HG03175 (cell line): ENCODE results near the gene CHI3L1.

Experiments
- ATAC-seq: cut with Tn5 transposase; IDR thresholded peaks from one replicate; pipeline ENCODE4 v1.9.1; 2021; ENCODE audit warnings: mild to moderate bottlenecking, moderate library complexity; ENCODE audit not compliant: unreplicated experiment

Gene CHI3L1

DNA sequence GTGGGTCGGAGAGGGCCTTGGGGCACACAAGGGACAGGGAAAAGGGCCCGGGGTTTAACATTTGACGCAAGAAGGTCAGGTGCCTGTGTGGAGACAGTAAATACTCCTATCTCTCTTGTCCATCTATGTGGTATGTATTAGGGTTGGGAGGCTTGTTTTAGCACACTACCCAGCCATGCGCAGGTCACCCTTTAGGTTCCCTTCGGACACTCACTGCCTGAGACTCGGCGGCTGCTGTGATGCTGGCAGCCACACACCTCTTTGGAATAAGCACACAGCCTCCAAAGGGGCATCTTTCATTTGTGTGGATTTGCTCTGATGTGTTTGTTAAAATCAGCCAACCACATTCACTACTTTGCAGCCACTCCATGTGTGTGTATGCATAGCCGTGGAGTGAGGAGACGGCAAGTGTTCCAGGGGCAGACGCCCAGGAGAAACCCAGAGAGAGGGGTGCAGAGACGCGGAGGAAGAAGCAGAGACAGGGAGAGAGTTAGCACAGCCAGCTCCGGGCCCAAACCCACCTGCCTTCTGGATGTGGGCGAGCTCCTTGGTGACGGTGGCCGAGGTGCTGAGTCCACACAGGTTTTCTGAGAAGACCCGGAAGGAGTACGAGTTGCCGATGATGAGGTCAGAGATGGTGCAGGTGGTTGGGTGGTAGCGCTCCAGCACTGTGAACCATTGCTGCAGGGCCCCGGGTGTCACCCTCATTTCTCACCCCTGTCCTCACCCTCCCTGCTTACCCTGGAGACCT lies 16.6 kb downstream of the CHI3L1 start:
- ATAC-seq = no peak

DNA sequence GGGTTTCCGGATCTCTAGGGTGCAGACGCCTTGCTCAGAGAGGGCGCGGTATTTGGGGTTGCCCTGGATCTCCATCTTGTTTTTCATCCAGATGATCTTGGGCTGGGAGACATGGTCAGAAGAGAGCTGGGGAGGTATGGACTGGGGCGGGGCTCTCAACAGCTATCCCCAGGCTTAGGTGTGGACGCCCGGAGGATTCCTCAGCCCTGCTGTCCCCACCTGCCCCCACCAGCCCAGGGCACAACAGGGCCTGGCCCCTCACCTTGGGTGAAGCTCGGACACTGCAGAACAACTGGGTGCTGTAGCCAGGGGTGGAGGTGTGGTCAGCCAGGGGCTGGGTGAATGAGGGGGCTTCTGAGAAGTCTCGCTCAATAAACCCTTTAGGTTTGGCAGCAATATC lies 17.5 kb downstream of the CHI3L1 start:
- no peak for ATAC-seq

DNA sequence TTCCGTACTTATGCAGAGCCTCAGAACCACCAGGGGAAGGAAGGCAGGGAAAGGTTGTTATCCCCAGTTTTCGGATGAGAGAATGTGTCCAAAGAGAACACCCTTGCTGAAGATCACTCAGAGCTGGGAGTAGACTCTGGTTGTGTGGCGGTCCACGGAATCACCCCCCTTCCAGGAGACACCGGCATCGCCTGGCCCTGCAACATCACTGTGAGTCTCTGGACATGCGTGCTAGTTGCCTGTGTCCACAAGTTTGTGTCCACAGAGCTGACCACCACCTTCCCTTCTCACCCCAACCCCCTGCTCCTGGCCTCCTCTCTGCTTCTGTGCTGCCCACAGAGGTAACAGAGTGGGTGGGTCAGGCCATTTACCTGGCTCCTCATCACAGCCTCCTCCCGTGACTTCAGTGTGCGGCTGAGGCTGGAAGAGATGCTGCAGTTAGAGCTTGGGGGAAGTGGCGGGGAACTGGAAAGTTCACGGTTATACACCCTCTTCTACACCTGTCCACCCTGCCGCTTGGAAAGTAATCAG lies 18.2 kb downstream of the CHI3L1 start:
- ATAC-seq = no peak

DNA sequence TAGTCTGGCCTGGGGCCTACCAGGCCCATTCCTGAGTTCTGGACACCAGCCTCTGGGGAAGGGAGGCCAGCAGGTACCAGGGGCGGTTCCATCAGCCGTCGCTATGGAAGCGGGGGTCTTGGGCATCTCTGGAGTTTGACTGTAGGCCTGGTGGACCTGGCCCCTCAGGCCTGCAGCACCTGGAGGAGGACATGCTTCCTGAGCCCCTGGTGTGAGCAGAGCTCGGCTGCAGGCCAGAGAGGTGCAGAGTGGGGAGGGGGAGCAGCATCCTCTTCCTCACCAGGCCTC lies 18.6 kb downstream of the CHI3L1 start:
- ATAC-seq = no peak

DNA sequence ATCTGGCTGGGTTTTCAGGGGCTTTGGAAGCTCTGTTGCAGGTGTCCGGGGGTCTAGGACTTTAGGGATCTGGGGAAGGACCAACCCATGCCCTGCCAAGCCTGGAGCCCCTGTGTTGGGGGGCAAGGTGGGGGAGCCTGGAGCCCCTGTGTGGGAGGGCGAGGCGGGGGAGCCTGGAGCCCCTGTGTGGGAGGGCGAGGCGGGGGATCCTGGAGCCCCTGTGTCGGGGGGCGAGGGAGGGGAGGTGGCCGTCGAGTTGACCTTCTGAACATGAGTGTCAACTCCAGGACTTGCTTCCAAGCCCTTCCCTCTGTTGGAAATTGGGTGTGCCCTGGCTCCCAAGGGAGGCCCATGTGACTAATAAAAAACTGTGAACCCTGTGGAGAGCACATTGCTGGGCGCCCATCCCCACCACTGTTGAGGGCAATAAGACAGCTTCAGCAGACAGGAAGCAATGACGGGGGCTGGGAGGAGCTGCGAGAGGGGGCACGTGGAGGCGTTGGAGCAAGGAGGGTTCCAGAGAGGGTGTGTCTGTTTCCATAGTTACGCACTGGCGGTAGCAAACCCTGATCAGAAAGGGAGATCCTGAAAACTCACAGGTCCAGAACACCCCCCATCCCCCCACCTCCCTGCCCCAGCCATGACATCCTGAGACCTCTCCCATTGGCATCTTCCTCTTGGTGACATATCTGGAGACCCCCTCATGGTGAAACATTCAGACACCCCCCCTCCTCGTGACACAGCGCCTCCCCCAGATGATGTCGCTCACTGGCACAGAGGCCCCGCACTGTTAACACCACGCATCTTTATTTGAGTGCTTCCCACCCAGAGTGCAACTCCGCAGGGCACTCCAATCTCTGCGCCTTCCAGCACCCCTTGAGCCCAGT lies 19.2 kb downstream of the CHI3L1 start:
- no peak for ATAC-seq

DNA sequence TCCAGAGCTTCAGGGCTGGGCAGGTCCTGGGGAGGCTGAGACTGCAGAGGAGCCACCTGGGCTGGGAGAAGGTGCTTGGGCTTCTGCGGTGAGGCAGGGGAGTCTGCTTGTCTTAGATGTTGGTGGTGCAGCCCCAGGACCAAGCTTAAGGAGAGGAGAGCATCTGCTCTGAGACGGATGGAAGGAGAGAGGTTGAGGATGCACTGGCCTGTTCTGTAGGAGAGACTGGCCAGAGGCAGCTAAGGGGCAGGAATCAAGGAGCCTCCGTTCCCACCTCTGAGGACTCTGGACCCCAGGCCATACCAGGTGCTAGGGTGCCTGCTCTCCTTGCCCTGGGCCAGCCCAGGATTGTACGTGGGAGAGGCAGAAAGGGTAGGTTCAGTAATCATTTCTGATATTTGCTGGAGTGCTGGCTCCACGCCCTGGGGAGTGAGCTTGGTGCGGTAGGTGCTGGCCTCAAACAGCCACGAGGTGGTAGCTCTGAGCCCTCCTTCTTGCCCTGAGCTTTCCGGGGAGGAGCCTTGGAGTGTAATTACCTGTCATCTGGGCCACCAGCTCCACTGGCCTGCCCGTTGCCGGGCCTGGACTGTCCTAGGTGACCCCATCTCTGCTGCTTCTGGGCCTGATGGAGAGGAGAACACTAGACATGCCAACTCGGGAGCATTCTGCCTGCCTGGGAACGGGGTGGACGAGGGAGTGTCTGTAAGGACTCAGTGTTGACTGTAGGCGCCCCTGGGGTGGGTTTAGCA lies 20.1 kb downstream of the CHI3L1 start:
- no peak for ATAC-seq

DNA sequence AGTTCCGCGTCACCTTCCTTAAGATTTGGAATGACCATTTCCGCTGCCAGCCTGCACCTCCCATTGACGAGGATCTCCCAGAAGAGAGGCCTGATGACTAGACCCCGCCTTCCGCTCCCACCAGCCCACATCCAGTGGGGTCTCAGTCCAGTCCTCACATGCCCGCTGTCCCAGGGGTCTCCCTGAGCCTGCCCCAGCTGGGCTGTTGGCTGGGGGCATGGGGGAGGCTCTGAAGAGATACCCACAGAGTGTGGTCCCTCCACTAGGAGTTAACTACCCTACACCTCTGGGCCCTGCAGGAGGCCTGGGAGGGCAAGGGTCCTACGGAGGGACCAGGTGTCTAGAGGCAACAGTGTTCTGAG lies 20.7 kb downstream of the CHI3L1 start:
- ATAC-seq = no peak

DNA sequence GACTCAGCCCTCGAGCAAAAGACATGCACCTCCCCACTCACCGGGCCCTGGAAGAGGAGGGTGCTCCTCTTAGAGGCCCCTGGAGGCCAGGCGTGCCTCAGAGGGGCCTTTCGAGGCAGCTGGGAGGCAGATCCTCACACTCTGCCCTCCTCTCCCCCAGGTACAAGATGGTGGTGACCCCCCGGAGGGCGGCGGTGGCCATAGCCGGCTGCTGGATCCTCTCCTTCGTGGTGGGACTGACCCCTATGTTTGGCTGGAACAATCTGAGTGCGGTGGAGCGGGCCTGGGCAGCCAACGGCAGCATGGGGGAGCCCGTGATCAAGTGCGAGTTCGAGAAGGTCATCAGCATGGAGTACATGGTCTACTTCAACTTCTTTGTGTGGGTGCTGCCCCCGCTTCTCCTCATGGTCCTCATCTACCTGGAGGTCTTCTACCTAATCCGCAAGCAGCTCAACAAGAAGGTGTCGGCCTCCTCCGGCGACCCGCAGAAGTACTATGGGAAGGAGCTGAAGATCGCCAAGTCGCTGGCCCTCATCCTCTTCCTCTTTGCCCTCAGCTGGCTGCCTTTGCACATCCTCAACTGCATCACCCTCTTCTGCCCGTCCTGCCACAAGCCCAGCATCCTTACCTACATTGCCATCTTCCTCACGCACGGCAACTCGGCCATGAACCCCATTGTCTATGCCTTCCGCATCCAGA lies 21.3 kb downstream of the CHI3L1 start:
- ATAC-seq = no peak

DNA sequence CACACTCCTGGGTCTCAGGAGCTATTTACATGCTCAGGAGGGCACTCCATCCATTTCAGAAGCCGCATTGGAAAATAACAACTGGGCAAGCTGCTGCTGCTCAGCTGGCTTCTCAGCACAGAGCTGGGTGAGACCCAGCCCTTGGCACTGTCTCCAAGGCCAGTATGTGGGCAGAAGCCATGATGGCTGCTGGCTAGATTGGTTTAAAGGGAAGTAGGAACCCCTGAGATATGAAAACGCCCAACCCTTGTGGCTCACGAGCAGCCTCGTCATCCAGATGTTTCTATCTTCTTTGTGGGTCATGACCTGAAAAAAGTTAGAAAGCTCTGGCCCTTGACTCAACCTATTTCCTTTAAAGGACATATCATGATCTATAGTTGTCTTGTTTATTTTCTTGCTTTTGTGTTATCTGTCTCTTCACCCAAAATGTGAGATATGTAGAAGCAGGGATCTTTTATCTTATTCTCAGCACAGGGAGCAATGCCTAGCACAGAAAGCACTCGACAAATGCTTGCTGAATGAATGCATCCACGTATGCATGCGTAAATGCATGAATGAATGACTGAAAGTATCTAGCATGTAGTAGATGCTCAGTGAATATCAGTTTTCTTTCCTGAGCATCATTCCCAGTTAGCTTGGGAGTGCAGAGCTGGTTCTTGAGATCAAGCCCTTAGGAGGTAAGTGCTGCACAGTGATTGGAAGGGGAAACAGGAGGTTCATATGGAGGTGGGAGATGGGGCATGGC lies 22.4 kb downstream of the CHI3L1 start:
- ATAC-seq = no peak

DNA sequence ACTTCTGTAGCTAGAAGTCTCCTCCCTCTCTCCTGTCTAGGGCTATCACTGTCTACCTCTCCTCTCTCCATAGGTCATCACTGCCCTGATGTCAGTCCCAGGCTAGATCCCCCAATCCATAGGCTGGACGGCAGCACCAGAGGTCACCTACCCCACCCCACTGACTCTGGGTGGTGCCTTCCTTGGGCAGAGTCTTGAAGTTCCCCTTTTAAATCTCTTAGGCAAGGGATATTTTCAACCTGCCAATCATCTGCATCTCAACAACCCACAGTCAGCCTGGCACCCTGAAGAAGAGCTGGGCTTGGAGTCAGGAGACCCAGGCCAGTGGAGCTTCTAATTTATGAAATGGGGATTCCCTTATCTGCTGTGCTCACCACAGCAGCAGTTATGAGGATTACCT lies 24.1 kb downstream of the CHI3L1 start:
- ATAC-seq = no peak

DNA sequence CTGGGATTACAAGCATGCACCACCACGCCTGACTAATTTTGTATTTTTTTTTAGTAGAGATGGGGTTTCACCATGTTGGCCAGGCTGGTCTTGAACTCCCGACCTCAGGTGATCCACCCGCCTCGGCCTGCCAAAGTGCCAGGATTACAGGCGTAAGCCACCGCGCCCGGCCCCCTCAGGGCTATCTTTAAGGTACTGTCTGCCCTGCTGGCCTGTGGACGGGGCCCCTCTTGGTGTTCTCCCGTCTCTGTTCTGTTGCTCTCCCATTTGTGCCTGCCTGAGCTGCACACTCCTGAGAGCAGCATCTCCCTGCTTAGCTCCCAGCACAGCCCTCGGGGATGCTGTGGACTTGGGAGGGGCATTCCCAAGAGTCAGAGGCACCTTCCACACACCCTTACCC lies 24.8 kb downstream of the CHI3L1 start:
- no peak for ATAC-seq

DNA sequence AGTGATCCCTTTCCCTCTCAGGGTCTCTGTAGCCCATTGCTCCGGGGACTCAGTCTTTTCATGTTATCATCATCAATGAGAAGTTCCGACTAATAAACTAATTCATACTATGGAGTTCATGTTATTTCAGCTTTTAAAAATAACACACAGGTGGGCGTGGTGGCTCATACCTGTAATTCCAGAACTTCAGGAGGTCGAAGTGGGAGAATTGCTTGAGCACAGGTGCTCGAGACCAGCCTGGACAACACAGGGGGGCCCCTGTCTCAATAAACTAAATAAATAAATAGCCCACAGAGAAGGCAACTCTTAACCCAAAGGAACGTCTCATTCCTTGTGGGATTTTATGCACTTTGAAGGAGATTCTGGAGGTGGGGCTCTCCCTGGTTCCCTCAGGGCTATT lies 25.3 kb downstream of the CHI3L1 start:
- no peak for ATAC-seq

DNA sequence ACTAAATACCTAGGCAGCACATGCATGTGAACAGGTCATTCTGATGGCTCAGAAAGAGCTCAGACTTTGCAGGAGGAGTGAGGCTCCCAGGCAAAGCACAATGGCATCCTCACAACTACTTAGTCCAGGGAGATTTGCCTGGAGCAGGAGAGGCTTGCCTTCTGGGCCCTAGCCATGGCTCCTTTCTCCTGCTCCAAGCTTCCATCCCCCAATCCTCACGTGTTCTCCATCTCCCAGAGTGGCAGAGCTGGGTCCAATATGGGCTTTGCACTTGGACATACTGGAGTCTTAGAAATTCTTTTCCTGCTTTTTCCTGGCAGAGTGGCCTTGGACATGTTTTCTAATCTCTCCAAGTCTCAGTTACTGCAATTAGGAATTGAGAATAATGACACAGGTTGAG lies 26.7 kb downstream of the CHI3L1 start:
- no peak for ATAC-seq

DNA sequence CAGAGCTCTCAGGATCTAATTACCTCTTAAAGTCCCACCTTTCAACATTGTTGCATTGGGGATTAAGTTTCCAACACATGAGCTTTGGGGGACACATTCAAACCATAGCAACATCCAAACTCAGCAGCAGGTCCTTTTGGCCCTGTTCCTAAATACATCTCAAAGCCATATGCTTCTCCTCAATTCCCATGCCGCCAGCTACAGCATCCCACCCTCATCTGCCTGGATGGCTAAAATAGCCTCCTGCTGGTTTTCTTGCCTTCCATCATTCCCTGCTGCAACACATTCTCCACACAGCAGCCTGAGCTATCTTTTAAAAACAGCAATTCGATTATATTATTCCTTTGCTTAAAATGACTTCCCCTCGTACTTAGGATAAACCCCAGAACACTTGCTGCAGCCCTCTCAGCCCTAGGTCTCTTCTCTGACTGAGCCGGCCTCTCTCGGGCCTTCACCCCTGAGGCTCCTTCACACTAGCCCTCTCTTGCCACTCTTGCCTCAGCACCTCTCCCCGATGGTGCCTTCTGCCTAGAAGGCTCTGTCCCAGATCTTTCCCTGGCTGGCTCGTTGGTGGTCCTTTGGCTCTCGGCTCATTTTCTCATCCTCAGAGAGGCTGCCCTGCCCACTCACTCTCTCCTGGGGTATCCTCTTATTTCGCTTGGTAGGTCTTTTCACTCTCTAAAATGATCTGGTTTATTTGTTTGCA lies 27.4 kb downstream of the CHI3L1 start:
- ATAC-seq = no peak

DNA sequence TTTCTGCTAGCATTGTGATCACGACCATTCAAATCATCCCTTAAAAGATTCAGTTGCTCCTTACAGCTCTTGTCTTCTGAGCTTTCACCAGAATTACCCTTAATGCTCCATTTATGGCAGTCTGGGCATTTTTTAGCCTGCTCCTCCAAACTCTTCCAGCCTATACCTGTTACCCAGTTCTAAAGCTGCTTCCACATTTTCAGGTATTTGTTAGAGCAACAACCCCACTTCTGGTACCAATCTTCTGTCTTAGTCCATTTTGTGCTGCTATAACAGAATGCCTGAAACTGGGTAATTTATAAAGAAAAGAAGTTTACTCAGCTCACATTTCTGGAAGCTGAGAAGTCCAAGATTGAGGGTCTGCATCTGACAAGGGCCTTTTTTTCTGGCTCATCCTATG lies 28.1 kb downstream of the CHI3L1 start:
- no peak for ATAC-seq

DNA sequence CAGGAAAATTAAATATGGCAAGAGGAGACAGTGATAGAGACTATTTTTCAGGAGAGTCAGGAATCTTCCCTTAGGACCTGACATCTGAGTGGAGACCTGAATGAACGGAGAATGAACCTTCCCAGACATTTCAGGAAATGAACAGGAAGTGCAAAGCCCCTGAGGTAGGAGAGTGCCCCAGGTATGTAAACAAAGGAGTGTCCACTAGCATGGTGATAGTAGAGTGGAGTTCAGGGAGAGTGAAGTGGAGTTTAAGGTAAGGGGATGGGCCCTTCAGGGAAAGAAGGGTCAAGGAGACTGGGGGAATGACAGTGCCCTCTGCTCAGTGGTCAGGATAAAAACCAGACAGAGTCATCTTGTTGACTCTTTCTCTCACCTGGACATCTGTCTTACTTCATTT lies 30.2 kb downstream of the CHI3L1 start:
- ATAC-seq = no peak

DNA sequence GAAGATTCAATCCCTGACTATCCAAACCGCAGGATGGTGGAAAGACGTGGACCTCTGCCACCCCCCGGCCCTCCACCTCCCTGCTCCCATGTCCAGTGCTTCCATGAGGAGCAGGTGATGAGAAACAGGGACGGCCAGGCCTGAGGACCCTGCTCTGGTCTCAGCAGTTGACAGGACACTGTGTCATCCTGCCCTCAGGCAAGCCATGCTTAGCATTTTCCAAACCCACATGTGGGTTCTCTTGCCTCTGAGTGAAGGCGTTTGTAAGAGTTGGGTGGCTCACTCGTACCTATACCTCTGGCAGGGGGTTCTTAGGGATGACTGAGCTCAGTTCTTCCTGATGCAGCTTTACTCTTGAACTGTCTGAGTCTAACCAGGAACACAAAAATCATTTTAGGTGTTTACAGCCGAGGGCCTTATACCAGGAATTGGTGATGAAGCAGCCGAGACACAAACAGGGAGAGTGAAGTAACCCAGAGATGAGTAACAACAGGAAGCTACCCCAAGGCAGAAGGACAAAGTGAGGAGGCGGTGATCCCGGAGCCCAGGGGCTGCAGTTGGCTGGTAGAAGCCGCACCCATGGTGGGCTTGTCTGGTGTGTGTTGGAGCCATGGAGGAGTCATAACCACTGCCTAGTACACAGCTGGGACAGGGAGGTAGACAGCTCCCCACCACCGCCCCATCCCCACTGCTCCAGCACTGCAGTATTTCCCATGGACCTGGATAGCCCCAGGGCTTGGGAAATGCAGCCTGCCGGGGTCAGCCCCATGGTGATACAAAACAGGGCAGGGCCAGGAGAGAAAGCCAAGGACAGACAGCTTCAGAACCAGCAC lies 32.3 kb downstream of the CHI3L1 start:
- no peak for ATAC-seq

DNA sequence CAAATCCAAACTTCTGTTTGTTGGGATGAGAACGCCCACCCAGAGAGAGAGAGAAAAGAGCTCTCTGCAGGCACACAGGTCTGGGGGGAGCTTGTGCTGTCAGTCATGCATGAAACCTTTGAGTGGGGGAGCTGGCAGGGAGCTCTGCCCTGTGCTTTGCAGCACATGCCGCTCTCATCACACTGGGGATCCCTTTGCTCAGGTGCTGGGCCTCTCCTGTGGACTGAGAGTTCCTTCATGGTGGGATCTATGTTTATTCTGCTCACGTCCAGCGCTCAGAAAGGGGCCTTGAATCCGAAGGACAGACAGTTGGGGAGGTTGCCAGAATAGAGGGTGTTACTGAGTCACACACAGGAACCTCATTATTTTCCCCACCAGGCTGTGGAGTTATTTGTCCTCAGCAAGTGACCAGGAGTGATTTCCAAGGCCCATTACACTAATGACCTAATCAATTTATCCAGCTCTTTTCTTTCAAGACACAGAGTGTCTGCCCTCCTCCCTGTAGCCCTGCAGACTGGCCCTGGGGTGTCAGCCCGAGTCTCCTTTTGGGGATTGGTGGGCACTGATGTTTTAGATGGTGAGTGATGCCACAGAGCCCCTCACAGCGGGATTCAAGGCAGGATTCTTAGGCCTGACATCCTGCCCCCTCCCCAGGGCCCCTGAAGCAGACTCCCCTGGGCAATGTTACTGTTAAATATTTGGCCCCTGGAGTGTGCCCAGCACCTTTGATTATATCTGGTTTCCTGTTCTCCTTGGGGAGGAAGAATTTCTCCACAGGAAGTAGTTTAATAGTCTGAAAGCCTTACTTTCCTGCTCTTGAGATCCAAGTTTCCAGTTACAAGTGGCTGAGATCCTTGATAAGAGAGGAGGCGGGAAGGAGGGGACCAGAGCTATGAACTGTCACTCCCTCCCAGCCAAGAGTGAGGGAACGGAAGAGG lies 33.2 kb downstream of the CHI3L1 start:
- no peak for ATAC-seq
